ENCODE results near the gene EEF1AKMT2. TPM values are rescaled to one million over a fixed set of nuclear protein-coding genes. Genes with fewer than 3 reads are reported as not detected.

The EEF1AKMT2 gene
- total RNA-seq, 2 donors from 2014 or later = 22.2 to 25.9 TPM

DNA sequence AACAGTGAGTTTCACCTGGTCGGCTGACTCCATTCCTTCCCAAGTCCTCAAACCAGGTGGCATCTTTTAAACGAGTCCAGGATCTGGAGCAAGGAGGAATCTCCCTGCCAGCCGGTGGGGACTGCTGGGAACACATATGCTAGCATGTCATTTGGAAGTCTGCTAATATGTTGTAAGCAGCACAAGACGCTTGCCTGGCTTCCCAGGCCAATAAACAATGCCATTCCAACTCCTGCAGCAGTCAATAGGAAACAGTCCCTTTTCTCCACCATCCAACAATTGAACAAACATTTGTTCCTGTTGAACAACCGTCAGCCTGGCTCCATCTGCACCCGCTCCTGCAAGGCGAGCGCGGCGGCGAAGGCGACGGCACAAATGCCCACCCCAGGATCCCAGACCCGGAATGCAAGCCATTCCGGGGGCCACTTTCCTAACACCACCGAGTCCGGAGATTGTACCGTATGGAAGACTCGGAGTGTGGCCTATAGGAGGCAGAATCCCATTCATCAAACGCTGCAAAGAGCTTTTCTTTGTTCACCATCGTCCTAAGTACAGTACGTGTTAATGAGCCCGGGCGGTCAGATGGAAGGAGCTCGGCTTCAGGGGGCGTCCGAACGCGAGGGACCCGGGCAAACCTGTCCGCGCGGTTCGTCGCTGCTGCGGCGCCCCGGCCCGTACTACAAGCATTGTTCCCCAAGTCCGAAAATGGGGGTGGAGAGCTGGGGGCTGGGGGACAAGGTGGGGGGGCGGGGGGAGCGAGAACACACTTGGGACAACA lies 49.1 kb downstream of the EEF1AKMT2 start:
- Mint-ChIP-seq H3K36me3 (ENCODE audit: low read depth) (no peaks in the 10 kb centered on the region), H3K4me3 (peak overlapping the region; percentile 84), H3K27ac (peak overlapping the region; percentile 89), H3K27me3 (ENCODE audit: insufficient read depth) (no peaks in the 10 kb centered on the region), H3K4me1 (peaks cover 56% of the 10 kb centered on the region), H3K9me3 (no peaks in the 10 kb centered on the region)
- H3K36me3 ChIP-seq (ENCODE audit: control insufficient read depth, insufficient read depth, low read length) = peaks cover 4% of the 10 kb centered on the region
- DNase-seq = peak; percentile 76
- peak overlapping the region; percentile 76 for H3K27ac ChIP-seq (ENCODE audit: low read depth, low read length)
- TF ChIP-seq, protein P1, sequence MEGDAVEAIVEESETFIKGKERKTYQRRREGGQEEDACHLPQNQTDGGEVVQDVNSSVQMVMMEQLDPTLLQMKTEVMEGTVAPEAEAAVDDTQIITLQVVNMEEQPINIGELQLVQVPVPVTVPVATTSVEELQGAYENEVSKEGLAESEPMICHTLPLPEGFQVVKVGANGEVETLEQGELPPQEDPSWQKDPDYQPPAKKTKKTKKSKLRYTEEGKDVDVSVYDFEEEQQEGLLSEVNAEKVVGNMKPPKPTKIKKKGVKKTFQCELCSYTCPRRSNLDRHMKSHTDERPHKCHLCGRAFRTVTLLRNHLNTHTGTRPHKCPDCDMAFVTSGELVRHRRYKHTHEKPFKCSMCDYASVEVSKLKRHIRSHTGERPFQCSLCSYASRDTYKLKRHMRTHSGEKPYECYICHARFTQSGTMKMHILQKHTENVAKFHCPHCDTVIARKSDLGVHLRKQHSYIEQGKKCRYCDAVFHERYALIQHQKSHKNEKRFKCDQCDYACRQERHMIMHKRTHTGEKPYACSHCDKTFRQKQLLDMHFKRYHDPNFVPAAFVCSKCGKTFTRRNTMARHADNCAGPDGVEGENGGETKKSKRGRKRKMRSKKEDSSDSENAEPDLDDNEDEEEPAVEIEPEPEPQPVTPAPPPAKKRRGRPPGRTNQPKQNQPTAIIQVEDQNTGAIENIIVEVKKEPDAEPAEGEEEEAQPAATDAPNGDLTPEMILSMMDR (conservative IDR thresholded peaks at IDR 0.05) = peak; percentile 55
- H3K27me3 ChIP-seq (ENCODE audit: control insufficient read depth, insufficient read depth, low read length, poor library complexity, severe bottlenecking) = no peaks in the 10 kb centered on the region
- H3K9ac ChIP-seq (ENCODE audit: extremely low read depth, low read length, poor library complexity, severe bottlenecking) = peak overlapping the region; percentile 69
- H3K4me3 ChIP-seq (ENCODE audit: low read length) = peak overlapping the region; percentile 80
- WGBS, 2 experiments (ENCODE audit: insufficient coverage in 1 of 2, insufficient read length in 1 of 2) = 5 to 8% methylated on average over 8 to 41 of the region's 42 CpGs
- no peaks in the 10 kb centered on the region for H3K9me3 ChIP-seq (ENCODE audit: control insufficient read depth, low read length)
- peaks cover 22% of the 10 kb centered on the region for H3K4me1 ChIP-seq (ENCODE audit: control insufficient read depth, insufficient read depth, low read length)

DNA sequence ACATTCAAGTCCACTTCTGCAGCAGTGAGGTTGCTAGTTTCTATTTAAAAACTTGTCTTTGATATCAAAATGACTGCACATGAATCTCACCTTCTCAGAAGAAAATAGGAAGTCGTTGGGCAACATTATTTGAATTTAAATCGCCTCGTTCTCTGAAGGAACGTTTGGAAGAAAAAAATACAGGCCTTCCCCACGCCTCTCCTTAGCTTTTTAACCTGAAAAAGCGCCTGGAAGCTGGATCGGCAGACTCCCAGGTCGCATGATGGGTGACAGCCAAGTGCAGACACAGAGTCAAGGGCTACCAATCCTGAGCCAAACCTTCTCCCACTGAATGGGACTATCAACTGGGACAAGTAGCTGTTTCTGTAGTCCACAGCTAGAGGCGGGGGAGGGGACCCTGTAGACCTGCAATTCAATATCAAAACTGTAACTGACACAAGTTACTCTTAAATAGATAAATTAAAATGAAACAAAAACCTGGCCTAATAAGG lies 49.7 kb downstream of the EEF1AKMT2 start:
- WGBS, 2 experiments (ENCODE audit: insufficient coverage in 1 of 2, insufficient read length in 1 of 2) = 61 to 69% methylated on average over 8 of the region's 9 CpGs
- H3K9ac ChIP-seq (ENCODE audit: extremely low read depth, low read length, poor library complexity, severe bottlenecking) = no peak overlapping the region
- no peak overlapping the region for H3K27ac Mint-ChIP-seq
- TF ChIP-seq, protein P1 (conservative IDR thresholded peaks at IDR 0.05) = no peak
- H3K27me3 Mint-ChIP-seq (ENCODE audit: insufficient read depth) = no peaks in the 10 kb centered on the region
- DNase-seq = peak; percentile 62
- no peaks in the 10 kb centered on the region for H3K9me3 Mint-ChIP-seq
- H3K27me3 ChIP-seq (ENCODE audit: control insufficient read depth, insufficient read depth, low read length, poor library complexity, severe bottlenecking) = no peaks in the 10 kb centered on the region
- peak overlapping the region; percentile 80 for H3K4me3 ChIP-seq (ENCODE audit: low read length)
- peaks cover 23% of the 10 kb centered on the region for H3K4me1 ChIP-seq (ENCODE audit: control insufficient read depth, insufficient read depth, low read length)
- H3K4me3 Mint-ChIP-seq = peak overlapping the region; percentile 84
- peak overlapping the region; percentile 76 for H3K27ac ChIP-seq (ENCODE audit: low read depth, low read length)
- H3K36me3 ChIP-seq (ENCODE audit: control insufficient read depth, insufficient read depth, low read length) = no peaks in the 10 kb centered on the region
- H3K9me3 ChIP-seq (ENCODE audit: control insufficient read depth, low read length) = no peaks in the 10 kb centered on the region
- H3K4me1 Mint-ChIP-seq = peaks cover 62% of the 10 kb centered on the region
- no peaks in the 10 kb centered on the region for H3K36me3 Mint-ChIP-seq (ENCODE audit: low read depth)

DNA sequence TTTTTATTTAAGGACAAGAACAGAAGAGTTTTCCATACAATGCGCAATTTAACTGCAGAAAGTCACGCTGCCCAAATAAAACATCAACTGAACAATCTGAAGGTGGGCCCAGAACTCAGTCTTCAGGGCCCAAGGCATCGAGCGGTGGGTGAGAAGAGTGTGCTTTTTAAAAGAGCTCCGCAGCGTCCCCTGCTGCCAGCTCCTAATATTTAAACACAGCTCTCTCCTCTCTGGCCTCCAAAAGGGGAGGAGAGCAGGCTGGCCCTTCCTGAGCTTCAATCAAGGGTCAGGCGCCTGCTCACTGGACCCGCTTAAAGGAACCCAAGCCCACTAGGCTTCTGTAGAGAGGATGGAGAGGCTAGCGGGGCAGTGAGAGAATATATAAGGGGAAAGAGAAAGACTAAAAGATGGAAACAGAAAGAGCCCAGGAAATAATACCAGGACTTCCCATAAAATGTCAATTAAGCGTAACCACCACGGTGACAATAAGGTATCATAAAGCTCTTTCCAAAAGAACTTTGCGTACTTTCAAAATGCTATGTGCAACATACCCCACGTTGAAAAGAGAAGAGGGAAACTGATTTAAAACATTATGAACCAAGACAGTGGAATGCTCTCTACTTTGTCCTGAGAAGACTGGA lies 50.3 kb downstream of the EEF1AKMT2 start:
- TF ChIP-seq, protein P1 (conservative IDR thresholded peaks at IDR 0.05) = peak; percentile 89
- H3K4me1 ChIP-seq (ENCODE audit: control insufficient read depth, insufficient read depth, low read length) = peaks cover 26% of the 10 kb centered on the region
- no peaks in the 10 kb centered on the region for H3K9me3 ChIP-seq (ENCODE audit: control insufficient read depth, low read length)
- WGBS, 2 experiments (ENCODE audit: insufficient coverage in 1 of 2, insufficient read length in 1 of 2) = 33 to 57% methylated on average over 5 to 13 of the region's 13 CpGs
- peak; percentile 95 for DNase-seq
- no peaks in the 10 kb centered on the region for H3K36me3 Mint-ChIP-seq (ENCODE audit: low read depth)
- H3K27me3 ChIP-seq (ENCODE audit: control insufficient read depth, insufficient read depth, low read length, poor library complexity, severe bottlenecking) = no peaks in the 10 kb centered on the region
- no peak overlapping the region for H3K9ac ChIP-seq (ENCODE audit: extremely low read depth, low read length, poor library complexity, severe bottlenecking)
- H3K4me3 ChIP-seq (ENCODE audit: low read length) = no peak overlapping the region
- H3K36me3 ChIP-seq (ENCODE audit: control insufficient read depth, insufficient read depth, low read length) = no peaks in the 10 kb centered on the region
- peaks cover 65% of the 10 kb centered on the region for H3K4me1 Mint-ChIP-seq
- H3K9me3 Mint-ChIP-seq = no peaks in the 10 kb centered on the region
- H3K27ac ChIP-seq (ENCODE audit: low read depth, low read length) = no peak overlapping the region
- peak overlapping the region; percentile 11 for H3K4me3 Mint-ChIP-seq
- H3K27ac Mint-ChIP-seq = no peak overlapping the region
- no peaks in the 10 kb centered on the region for H3K27me3 Mint-ChIP-seq (ENCODE audit: insufficient read depth)
